ENCODE data around the gene ERCC2.

GRCh38 chr19:45401815-45402214, 31.4 kb upstream of the ERCC2 start:
- TF ChIP-seq CTCF (IDR thresholded peaks at IDR 0.05): no peak
- TF ChIP-seq POLR2A (IDR thresholded peaks at IDR 0.05): no peak
- no peak for TF ChIP-seq EP300 (IDR thresholded peaks at IDR 0.05)

All from ovary (tissue), 3 donors.